ENCODE data around the gene WDFY2.
"Not testable (repeated sequence)": the region's sequence is repeated elsewhere in the genome, so short reads cannot be mapped to it uniquely, and the experiment has no call there.

Gene WDFY2

DNA sequence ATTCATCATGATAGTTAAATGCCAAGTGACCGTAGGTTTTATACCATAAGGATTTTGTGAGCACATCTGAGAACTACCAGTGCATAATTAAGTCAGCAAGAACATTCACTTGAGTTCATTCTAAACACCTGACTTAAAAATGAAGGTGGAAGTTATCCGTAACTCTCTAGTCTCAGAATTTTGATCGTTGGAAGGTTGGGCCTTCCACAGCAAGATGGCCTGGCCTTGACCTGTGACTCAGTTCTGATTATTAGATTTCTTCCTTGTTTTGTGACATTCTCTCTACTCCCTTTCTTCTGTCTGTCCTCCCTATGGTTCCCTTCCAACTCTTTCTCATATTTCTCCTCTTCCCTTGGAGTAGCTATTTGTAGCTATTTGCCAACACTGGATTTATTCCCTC is 20.0 kb upstream of the WDFY2 start:
- Histone ChIP-seq H3K27me3 (ENCODE audit: control insufficient read depth in 5 of 5, insufficient read depth in 4 of 5, low read length in 5 of 5) (no peaks in the 10 kb centered on the region), H3K9me3 (ENCODE audit: control insufficient read depth in 5 of 5, low read length in 5 of 5) (no peaks in the 10 kb centered on the region), H3K27ac (ENCODE audit: low read depth, low read length) (no peak overlapping the region), H3K4me3 (ENCODE audit: low read depth in 1 of 5, low read length in 5 of 5) (no peak overlapping the region), H3K36me3 (ENCODE audit: control insufficient read depth in 5 of 5, insufficient read depth in 5 of 5, low read length in 5 of 5) (no peaks in the 10 kb centered on the region), H3K4me1 (ENCODE audit: control insufficient read depth in 5 of 5, insufficient read depth in 5 of 5, low read length in 5 of 5) (peaks cover 0 to 3% (median 0%) of the 10 kb centered on the region in 5 donors), H3K9ac (ENCODE audit: low read length in 5 of 5) (no peak overlapping the region)

DNA sequence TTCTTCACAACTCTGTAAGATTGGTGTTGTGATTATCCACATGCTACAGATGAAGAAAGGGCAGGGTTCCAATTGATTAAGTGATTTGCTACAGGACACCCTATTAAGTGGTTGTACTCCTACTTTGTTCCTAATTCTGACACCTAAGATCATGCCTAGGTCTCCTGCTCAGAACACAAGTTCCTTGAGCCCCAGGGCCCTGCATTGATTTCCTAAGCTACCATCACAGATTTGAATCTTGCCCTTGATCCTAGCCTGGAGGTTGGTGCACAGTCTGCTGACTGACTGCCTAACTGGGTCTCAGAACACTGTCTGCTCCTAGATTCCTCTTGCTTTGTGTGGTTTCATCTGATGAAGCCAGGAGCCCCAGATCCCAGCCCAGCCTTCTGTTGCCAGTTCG is 19.6 kb upstream of the WDFY2 start:
- Histone ChIP-seq H3K4me1 (ENCODE audit: control insufficient read depth in 5 of 5, insufficient read depth in 5 of 5, low read length in 5 of 5) (peaks cover 0 to 3% (median 0%) of the 10 kb centered on the region in 5 donors), H3K9me3 (ENCODE audit: control insufficient read depth in 5 of 5, low read length in 5 of 5) (no peaks in the 10 kb centered on the region), H3K27me3 (ENCODE audit: control insufficient read depth in 5 of 5, insufficient read depth in 4 of 5, low read length in 5 of 5) (no peaks in the 10 kb centered on the region), H3K4me3 (ENCODE audit: low read depth in 1 of 5, low read length in 5 of 5) (no peak overlapping the region), H3K9ac (ENCODE audit: low read length in 5 of 5) (no peak overlapping the region), H3K27ac (ENCODE audit: low read depth, low read length) (no peak overlapping the region), H3K36me3 (ENCODE audit: control insufficient read depth in 5 of 5, insufficient read depth in 5 of 5, low read length in 5 of 5) (no peaks in the 10 kb centered on the region)

DNA sequence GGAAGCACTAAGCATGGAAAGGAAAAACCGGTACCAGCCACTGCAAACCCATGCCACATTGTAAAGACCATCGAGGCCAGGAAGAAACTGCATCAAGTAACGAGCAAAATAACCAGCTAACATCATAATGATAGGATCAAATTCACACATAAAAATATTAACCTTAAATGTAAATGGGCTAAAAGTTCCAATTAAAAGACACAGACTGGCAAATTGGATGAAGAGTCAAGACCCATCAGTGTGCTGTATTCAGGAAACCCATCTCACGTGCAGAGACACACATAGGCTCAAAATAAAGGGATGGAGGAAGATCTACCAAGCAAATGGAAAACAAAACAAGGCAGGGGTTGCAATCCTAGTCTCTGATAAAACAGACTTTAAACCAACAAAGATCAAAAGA is 15.3 kb upstream of the WDFY2 start:
- not testable (repeated sequence) for H3K27ac ChIP-seq (ENCODE audit: low read depth, low read length); H3K9me3 ChIP-seq (ENCODE audit: control insufficient read depth in 5 of 5, low read length in 5 of 5)

DNA sequence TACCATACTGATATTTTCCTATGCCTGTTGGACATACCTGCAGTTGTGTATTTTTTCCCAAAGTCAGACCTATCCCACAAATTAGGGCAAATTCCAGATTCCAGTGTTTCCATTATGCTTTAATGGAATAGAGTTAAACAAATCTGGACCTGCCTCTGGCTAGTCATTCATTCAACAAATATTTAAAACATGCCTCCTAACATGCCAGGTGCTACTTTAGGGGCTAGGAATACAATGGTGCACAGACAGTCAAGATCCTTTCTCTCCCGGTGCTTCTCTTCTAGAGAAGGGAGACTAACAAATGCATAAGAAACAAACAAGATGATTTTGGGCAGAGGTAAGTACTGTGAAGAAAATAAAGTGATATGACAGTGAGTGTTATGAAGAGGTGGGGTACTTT is 7.5 kb upstream of the WDFY2 start:
- Histone ChIP-seq H3K9ac (ENCODE audit: low read length in 5 of 5) (no peak overlapping the region), H3K9me3 (ENCODE audit: control insufficient read depth in 5 of 5, low read length in 5 of 5) (no peaks in the 10 kb centered on the region), H3K27ac (ENCODE audit: low read depth, low read length) (no peak overlapping the region), H3K27me3 (ENCODE audit: control insufficient read depth in 5 of 5, insufficient read depth in 4 of 5, low read length in 5 of 5) (no peaks in the 10 kb centered on the region), H3K4me1 (ENCODE audit: control insufficient read depth in 5 of 5, insufficient read depth in 5 of 5, low read length in 5 of 5) (no peaks in the 10 kb centered on the region), H3K36me3 (ENCODE audit: control insufficient read depth in 5 of 5, insufficient read depth in 5 of 5, low read length in 5 of 5) (no peaks in the 10 kb centered on the region), H3K4me3 (ENCODE audit: low read depth in 1 of 5, low read length in 5 of 5) (no peak overlapping the region)

More for the DNA sequence above, 15.3 kb upstream of the WDFY2 start:
- H3K36me3 ChIP-seq (ENCODE audit: control insufficient read depth in 5 of 5, insufficient read depth in 5 of 5, low read length in 5 of 5); H3K4me1 ChIP-seq (ENCODE audit: control insufficient read depth in 5 of 5, insufficient read depth in 5 of 5, low read length in 5 of 5); H3K4me3 ChIP-seq (ENCODE audit: low read depth in 1 of 5, low read length in 5 of 5); H3K9ac ChIP-seq (ENCODE audit: low read length in 5 of 5); H3K27me3 ChIP-seq (ENCODE audit: control insufficient read depth in 5 of 5, insufficient read depth in 4 of 5, low read length in 5 of 5): not testable (repeated sequence)

DNA sequence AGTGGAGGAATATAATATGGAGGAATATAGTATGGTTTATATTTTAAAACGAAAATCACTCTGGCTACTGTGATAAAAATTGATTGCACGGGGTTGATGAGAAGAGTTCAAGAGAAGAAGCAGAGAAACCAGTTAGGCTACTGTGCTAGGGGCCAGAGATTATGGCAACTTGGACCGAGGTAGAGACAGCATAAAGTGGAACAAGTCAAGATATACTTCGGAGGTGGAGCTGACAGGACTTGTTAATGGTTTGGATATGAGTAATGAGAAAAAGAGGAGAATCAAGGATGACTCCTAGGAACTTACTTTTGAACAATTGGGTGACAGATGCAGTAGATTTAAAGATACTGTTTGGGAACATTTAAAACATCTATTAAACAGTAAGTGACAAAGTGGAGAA is 6.6 kb upstream of the WDFY2 start:
- Histone ChIP-seq H3K9me3 (ENCODE audit: control insufficient read depth in 5 of 5, low read length in 5 of 5) (no peaks in the 10 kb centered on the region), H3K27me3 (ENCODE audit: control insufficient read depth in 5 of 5, insufficient read depth in 4 of 5, low read length in 5 of 5) (no peaks in the 10 kb centered on the region), H3K9ac (ENCODE audit: low read length in 5 of 5) (no peak overlapping the region), H3K4me1 (ENCODE audit: control insufficient read depth in 5 of 5, insufficient read depth in 5 of 5, low read length in 5 of 5) (no peaks in the 10 kb centered on the region), H3K36me3 (ENCODE audit: control insufficient read depth in 5 of 5, insufficient read depth in 5 of 5, low read length in 5 of 5) (no peaks in the 10 kb centered on the region), H3K4me3 (ENCODE audit: low read depth in 1 of 5, low read length in 5 of 5) (no peak overlapping the region), H3K27ac (ENCODE audit: low read depth, low read length) (no peak overlapping the region)

- no peak overlapping the region for H3K4me3 ChIP-seq (ENCODE audit: low read depth in 1 of 5, low read length in 5 of 5)
- H3K27ac ChIP-seq (ENCODE audit: low read depth, low read length): no peak overlapping the region
- H3K27me3 ChIP-seq (ENCODE audit: control insufficient read depth in 5 of 5, insufficient read depth in 4 of 5, low read length in 5 of 5): no peaks in the 10 kb centered on the region
- no peaks in the 10 kb centered on the region for H3K9me3 ChIP-seq (ENCODE audit: control insufficient read depth in 5 of 5, low read length in 5 of 5)
- no peak overlapping the region for H3K9ac ChIP-seq (ENCODE audit: low read length in 5 of 5)
- no peaks in the 10 kb centered on the region for H3K36me3 ChIP-seq (ENCODE audit: control insufficient read depth in 5 of 5, insufficient read depth in 5 of 5, low read length in 5 of 5)
- H3K4me1 ChIP-seq (ENCODE audit: control insufficient read depth in 5 of 5, insufficient read depth in 5 of 5, low read length in 5 of 5): peaks cover 0 to 7% (median 4%) of the 10 kb centered on the region in 5 donors
Observed at GRCh38 chr13:51579676-51580075, 4.6 kb upstream of the WDFY2 start.

DNA sequence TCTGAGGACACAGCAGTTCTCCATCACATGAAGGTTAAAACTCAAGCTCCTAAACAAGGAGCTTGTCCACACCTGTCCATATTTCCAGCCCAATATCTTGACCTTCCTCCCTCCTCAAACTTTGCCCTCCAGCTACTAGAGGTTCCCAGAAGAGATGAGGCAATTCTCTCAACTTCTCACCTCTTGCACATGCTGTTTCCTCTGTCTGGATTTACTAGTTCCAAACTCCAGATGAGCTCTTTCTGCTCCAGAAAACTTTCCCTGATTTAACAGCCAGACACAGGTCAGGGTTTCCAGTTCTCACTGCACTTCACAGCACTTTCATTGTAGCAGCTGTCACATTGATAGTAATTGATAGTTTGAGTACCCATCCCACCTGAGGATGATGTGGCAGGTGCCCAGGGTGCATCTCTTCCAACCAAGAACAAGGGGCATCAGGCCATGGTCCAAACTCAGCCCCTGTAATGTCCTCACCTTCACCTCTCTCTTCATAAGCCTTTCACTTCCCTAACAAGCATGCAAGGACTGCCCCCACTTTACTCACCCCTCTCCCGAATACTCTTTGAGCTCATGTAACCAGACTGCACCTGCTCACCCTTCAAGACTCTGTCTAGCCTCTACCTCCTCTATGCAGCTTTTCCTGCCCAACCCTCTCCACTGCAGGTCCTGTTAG is 3.0 kb upstream of the WDFY2 start:
- Histone ChIP-seq H3K36me3 (ENCODE audit: control insufficient read depth in 5 of 5, insufficient read depth in 5 of 5, low read length in 5 of 5) (no peaks in the 10 kb centered on the region), H3K9me3 (ENCODE audit: control insufficient read depth in 5 of 5, low read length in 5 of 5) (no peaks in the 10 kb centered on the region), H3K4me1 (ENCODE audit: control insufficient read depth in 5 of 5, insufficient read depth in 5 of 5, low read length in 5 of 5) (peaks cover 0 to 20% (median 15%) of the 10 kb centered on the region in 5 donors), H3K27me3 (ENCODE audit: control insufficient read depth in 5 of 5, insufficient read depth in 4 of 5, low read length in 5 of 5) (no peaks in the 10 kb centered on the region), H3K4me3 (ENCODE audit: low read depth in 1 of 5, low read length in 5 of 5) (no peak overlapping the region), H3K27ac (ENCODE audit: low read depth, low read length) (no peak overlapping the region), H3K9ac (ENCODE audit: low read length in 5 of 5) (no peak overlapping the region)

GRCh38 chr13:51583469-51583874 is 790 bp upstream of the WDFY2 start:
- H3K4me1 ChIP-seq (ENCODE audit: control insufficient read depth in 5 of 5, insufficient read depth in 5 of 5, low read length in 5 of 5): peaks cover 0 to 28% (median 21%) of the 10 kb centered on the region in 5 donors

DNA sequence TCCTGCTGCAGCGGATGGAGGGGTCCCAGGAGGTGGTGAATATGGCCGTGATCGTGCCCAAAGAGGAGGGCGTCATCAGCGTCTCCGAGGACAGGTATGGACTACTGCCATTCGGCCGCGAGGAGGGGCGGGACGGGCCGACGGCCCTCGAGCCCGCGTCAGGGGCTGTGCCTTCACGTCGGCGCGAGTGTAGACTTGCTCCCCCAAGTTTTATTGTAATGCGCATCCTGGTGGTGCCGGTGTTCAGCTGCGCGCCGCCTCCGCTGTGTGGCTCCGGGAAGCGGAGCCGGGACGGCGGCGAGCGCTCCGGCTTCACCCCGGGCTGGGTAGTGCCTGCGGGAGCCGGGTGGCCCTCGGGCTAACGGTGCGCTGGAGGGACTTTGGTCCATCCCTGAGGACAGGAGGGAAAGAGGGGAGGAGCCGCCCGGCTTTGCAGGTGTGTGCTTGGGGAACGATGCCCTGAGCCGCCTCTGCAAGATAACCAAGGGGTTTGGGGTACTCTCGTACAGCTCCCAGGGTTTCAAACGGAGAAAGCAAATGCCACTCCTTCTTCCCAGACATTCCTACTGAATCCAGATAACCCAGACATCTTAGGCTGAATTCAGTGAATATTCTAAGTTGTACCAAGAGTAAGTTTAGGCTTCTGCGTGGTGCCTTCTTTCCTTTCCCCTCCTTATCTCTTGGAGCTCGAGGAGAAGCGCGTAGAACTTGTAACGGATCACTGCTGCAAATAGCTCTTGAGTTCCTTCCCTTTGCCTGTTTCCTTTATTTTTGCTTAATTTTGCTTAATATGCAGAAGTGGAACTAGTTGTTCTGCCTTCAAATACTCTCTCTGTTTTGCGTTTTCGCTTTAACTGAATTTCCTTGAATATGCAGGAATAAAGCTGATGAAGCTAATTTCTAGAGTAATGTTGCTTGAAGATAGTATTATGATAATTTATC is 740 bp downstream of the WDFY2 start:
- peak overlapping the region; percentile 0 to 96 (median 83) for H3K9ac ChIP-seq (ENCODE audit: low read length in 5 of 5)
- H3K4me1 ChIP-seq (ENCODE audit: control insufficient read depth in 5 of 5, insufficient read depth in 5 of 5, low read length in 5 of 5): peaks cover 3 to 44% (median 31%) of the 10 kb centered on the region in 5 donors
- H3K4me3 ChIP-seq (ENCODE audit: low read depth in 1 of 5, low read length in 5 of 5): peak overlapping the region; percentile 84 to 99 (median 90)
- no peaks in the 10 kb centered on the region for H3K36me3 ChIP-seq (ENCODE audit: control insufficient read depth in 5 of 5, insufficient read depth in 5 of 5, low read length in 5 of 5)
- H3K9me3 ChIP-seq (ENCODE audit: control insufficient read depth in 5 of 5, low read length in 5 of 5): no peaks in the 10 kb centered on the region
- H3K27me3 ChIP-seq (ENCODE audit: control insufficient read depth in 5 of 5, insufficient read depth in 4 of 5, low read length in 5 of 5): no peaks in the 10 kb centered on the region
- H3K27ac ChIP-seq (ENCODE audit: low read depth, low read length): peak overlapping the region; percentile 63

More at GRCh38 chr13:51583469-51583874, 790 bp upstream of the WDFY2 start:
- H3K36me3 ChIP-seq (ENCODE audit: control insufficient read depth in 5 of 5, insufficient read depth in 5 of 5, low read length in 5 of 5): no peaks in the 10 kb centered on the region
- peak overlapping the region; percentile 59 to 95 (median 72) for H3K4me3 ChIP-seq (ENCODE audit: low read depth in 1 of 5, low read length in 5 of 5)
- peak overlapping the region; percentile 63 for H3K27ac ChIP-seq (ENCODE audit: low read depth, low read length)
- no peaks in the 10 kb centered on the region for H3K9me3 ChIP-seq (ENCODE audit: control insufficient read depth in 5 of 5, low read length in 5 of 5)
- no peaks in the 10 kb centered on the region for H3K27me3 ChIP-seq (ENCODE audit: control insufficient read depth in 5 of 5, insufficient read depth in 4 of 5, low read length in 5 of 5)
- H3K9ac ChIP-seq (ENCODE audit: low read length in 5 of 5): peak overlapping the region in 4 of 5 donors; percentile 55 to 69 (median 60)

DNA sequence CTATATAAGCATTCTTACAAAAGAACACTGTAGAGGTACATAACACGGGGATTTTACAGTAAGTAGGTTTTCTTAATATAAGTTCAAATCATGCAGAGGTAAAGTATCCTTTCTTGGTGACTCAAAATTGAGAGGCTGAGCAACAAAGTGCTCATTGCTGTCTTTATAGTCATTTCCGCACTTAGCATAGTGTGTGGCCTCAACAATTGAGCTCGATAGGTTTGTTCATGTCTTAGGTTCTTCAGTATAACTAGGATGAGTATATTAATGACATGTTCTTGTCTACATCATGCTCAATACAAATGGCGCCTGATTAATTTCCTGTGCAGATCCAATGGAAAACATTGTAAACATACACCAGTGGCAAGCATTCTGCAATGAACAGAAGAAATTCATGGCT is 1.4 kb downstream of the WDFY2 start:
- Histone ChIP-seq H3K9ac (ENCODE audit: low read length in 5 of 5) (peak overlapping the region in 4 of 5 donors; percentile 14 to 96 (median 82)), H3K27ac (ENCODE audit: low read depth, low read length) (peak overlapping the region; percentile 63), H3K36me3 (ENCODE audit: control insufficient read depth in 5 of 5, insufficient read depth in 5 of 5, low read length in 5 of 5) (no peaks in the 10 kb centered on the region), H3K4me3 (ENCODE audit: low read depth in 1 of 5, low read length in 5 of 5) (peak overlapping the region; percentile 84 to 99 (median 90)), H3K27me3 (ENCODE audit: control insufficient read depth in 5 of 5, insufficient read depth in 4 of 5, low read length in 5 of 5) (no peaks in the 10 kb centered on the region), H3K9me3 (ENCODE audit: control insufficient read depth in 5 of 5, low read length in 5 of 5) (no peaks in the 10 kb centered on the region), H3K4me1 (ENCODE audit: control insufficient read depth in 5 of 5, insufficient read depth in 5 of 5, low read length in 5 of 5) (peaks cover 3 to 51% (median 36%) of the 10 kb centered on the region in 5 donors)
